Thoracic aorta (tissue), 2 donors: Measurements from ENCODE around the gene METTL1. TPM values are rescaled to one million over a fixed set of nuclear protein-coding genes. Genes with fewer than 3 reads are reported as not detected.

Experiments
- ATAC-seq: fragments of 150-250 bp; one replicate; pipeline ENCODE4 v1.8.0; 2017; ENCODE audit warnings: low read depth; ENCODE audit not compliant: insufficient number of reproducible peaks, low FRiP score
- DNase-seq: peaks from one replicate; pipeline ENCODE4 v3.0.0-alpha.2; 2020; ENCODE audit warnings: low spot score
- H3K27ac ChIP-seq, 2 donors: fragments of 200-600 bp; sonication (generic); 1 replicate in 1 of 2; 2 replicates in 1 of 2; pipeline ENCODE4 v1.5.1; 2016; ENCODE audit warnings: mild to moderate bottlenecking in 2 of 2, moderate library complexity in 2 of 2
- H3K27me3 ChIP-seq: fragments of 200-600 bp; sonication (generic); replicated peaks from 2 replicates; pipeline ENCODE4 v1.6.0; 2016; ENCODE audit warnings: mild to moderate bottlenecking; ENCODE audit not compliant: insufficient read depth
- H3K36me3 ChIP-seq: fragments of 200-600 bp; sonication (generic); one replicate; pipeline ENCODE4 v1.5.1; 2016
- H3K4me1 ChIP-seq, 2 donors: fragments of 200-600 bp; sonication (generic); 1 replicate in 1 of 2; 2 replicates in 1 of 2; pipeline versions ENCODE4 v1.5.1 to v1.6.0; 2016; ENCODE audit warnings: low read depth in 2 of 2, mild to moderate bottlenecking in 1 of 2; ENCODE audit not compliant: control insufficient read depth in 1 of 2
- H3K4me3 ChIP-seq: fragments of 200-600 bp; sonication (generic); 2 replicates; pipeline ENCODE4 v1.5.1; 2016; ENCODE audit warnings: mild to moderate bottlenecking
- H3K9me3 ChIP-seq: fragments of 200-600 bp; sonication (generic); 2 replicates; pipeline ENCODE4 v1.5.1; 2016
- total RNA-seq, 2 donors: library from RNA; depleted of rRNA; stranded (reverse); fragments of >200 nt; gene quantifications; one replicate each; pipeline versions ENCODE4 v1.1.0 to v1.2.3, GENCODE V29; 2016
- TF ChIP-seq, protein P1 (sequence below): fragments of 200-600 bp; sonication (generic); IDR thresholded peaks from one replicate; pipeline ENCODE4 v1.5.1; 2019; ENCODE audit warnings: antibody characterized with exemption

The METTL1 gene
- total RNA-seq, 2 donors from 2014 or later, result 10.4 to 13.5 TPM

DNA sequence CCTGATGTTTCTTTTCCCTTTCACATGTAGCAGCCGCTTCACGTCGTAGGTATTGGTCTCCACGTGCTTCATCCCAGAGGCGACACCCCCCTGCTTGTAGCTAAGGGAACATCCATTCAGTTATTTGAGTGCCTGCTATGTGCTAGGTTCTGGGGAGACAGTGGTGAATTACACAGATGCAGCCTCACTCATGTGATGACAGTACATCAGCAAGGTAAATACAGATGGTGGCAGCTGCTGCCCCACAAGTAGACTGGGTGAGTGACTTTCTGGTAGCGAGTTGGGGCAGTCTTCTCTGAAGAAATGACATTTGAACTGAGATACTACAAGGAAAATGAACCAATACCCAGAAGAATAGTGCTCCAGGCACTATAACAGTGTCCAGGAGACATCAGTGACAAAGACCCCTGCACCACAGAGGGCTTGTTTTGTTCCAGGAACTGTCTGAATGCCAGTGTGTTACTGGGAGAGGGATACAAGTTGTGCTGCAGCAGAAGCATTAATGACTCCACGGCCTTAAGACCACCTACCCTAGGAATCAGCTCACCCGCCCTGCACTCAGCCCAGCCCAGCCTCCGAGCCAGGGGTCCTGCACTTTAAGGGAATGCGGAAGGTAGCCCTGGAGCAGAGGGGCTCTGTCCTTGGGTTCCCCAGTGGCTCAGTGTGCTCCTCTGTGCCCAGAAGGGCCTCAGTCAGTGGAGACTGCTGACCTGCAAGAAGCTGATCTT is 39.3 kb upstream of the METTL1 start:
- ATAC-seq, result no peak
- no peak overlapping the region for H3K27ac ChIP-seq
- H3K27me3 ChIP-seq, result no peaks in the 10 kb centered on the region
- TF ChIP-seq, protein P1, sequence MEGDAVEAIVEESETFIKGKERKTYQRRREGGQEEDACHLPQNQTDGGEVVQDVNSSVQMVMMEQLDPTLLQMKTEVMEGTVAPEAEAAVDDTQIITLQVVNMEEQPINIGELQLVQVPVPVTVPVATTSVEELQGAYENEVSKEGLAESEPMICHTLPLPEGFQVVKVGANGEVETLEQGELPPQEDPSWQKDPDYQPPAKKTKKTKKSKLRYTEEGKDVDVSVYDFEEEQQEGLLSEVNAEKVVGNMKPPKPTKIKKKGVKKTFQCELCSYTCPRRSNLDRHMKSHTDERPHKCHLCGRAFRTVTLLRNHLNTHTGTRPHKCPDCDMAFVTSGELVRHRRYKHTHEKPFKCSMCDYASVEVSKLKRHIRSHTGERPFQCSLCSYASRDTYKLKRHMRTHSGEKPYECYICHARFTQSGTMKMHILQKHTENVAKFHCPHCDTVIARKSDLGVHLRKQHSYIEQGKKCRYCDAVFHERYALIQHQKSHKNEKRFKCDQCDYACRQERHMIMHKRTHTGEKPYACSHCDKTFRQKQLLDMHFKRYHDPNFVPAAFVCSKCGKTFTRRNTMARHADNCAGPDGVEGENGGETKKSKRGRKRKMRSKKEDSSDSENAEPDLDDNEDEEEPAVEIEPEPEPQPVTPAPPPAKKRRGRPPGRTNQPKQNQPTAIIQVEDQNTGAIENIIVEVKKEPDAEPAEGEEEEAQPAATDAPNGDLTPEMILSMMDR, result no peak
- peaks cover 0 to 20% of the 10 kb centered on the region in 2 donors for H3K4me1 ChIP-seq
- DNase-seq, result no peak
- peaks cover 47% of the 10 kb centered on the region for H3K36me3 ChIP-seq
- H3K9me3 ChIP-seq, result no peaks in the 10 kb centered on the region
- H3K4me3 ChIP-seq, result no peak overlapping the region

- peaks cover 0 to 17% of the 10 kb centered on the region in 2 donors for H3K4me1 ChIP-seq
- H3K9me3 ChIP-seq, result no peaks in the 10 kb centered on the region
- TF ChIP-seq, protein P1, result no peak
- ATAC-seq (no peak), DNase-seq (no peak)
- no peak overlapping the region for H3K27ac ChIP-seq
- H3K36me3 ChIP-seq, result peaks cover 48% of the 10 kb centered on the region
- no peaks in the 10 kb centered on the region for H3K27me3 ChIP-seq
- no peak overlapping the region for H3K4me3 ChIP-seq
These were observed 38.5 kb upstream of the METTL1 start for GRCh38 chr12:57810450-57810849.

GRCh38 chr12:57809425-57809824 is 37.5 kb upstream of the METTL1 start:
- H3K4me3 ChIP-seq, result no peak overlapping the region
- H3K4me1 ChIP-seq, result peaks cover 0 to 7% of the 10 kb centered on the region in 2 donors
- H3K27me3 ChIP-seq, result no peaks in the 10 kb centered on the region
- no peak overlapping the region for H3K27ac ChIP-seq
- ATAC-seq, result no peak
- no peak for DNase-seq
- no peaks in the 10 kb centered on the region for H3K9me3 ChIP-seq
- peaks cover 48% of the 10 kb centered on the region for H3K36me3 ChIP-seq
- TF ChIP-seq, protein P1, result no peak

DNA sequence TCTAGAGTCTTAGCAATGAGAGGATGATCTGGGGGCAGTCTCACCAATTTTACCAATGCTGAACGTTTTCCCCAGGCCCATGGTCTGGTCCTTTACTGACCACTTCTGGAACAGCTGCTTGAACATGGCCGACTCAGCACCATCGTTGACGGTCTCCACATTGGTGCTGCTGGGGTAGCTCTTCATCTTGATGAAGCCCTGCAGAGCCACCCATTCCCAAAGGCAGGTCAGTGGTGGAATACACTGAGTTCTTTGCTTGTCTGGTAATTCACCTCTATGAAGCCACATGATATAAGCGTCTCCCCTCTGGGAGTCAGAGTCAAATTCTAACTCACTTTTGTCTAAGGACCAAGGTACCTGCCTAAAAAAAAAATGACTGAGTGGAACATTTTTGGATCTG is 36.4 kb upstream of the METTL1 start:
- Histone ChIP-seq H3K4me3 (no peak overlapping the region), H3K27ac (no peak overlapping the region), H3K9me3 (no peaks in the 10 kb centered on the region), H3K4me1 (peaks cover 0 to 4% of the 10 kb centered on the region in 2 donors), H3K27me3 (no peaks in the 10 kb centered on the region), H3K36me3 (peaks cover 48% of the 10 kb centered on the region)
- TF ChIP-seq, protein P1, result no peak
- ATAC-seq (no peak), DNase-seq (no peak)

- TF ChIP-seq, protein P1, result no peak
- H3K9me3 ChIP-seq, result no peaks in the 10 kb centered on the region
- H3K27me3 ChIP-seq, result no peaks in the 10 kb centered on the region
- ATAC-seq (no peak), DNase-seq (no peak)
- H3K36me3 ChIP-seq, result peaks cover 54% of the 10 kb centered on the region
- H3K27ac ChIP-seq, result no peak overlapping the region
- H3K4me1 ChIP-seq, result peaks cover 0 to 8% of the 10 kb centered on the region in 2 donors
- H3K4me3 ChIP-seq, result no peak overlapping the region
These were observed 35.4 kb upstream of the METTL1 start for GRCh38 chr12:57807285-57807684.
